Psoas muscle (tissue), 8 donors: ENCODE measurements around the gene ENPP5. TPM values are rescaled to one million over a fixed set of nuclear protein-coding genes. Genes with fewer than 3 reads are reported as not detected.

Experiments
- ATAC-seq, 4 donors: fragments of 200-7000 bp; cut with Tn5 transposase; one replicate each; pipeline ENCODE4 v1.9.1; 2020; ENCODE audit warnings: moderate library complexity in 3 of 4, mild to moderate bottlenecking in 2 of 4
- DNase-seq, 2 donors: peaks; one replicate each; pipeline ENCODE4 v3.0.0-alpha.2; 2020
- H3K27ac ChIP-seq: fragments of 200-600 bp; one replicate; pipeline ENCODE4 v1.8.0; 2022
- H3K27me3 ChIP-seq, 3 donors: fragments of 200-600 bp in 1 of 3; one replicate each; pipeline versions ENCODE4 v1.6.1 to v1.8.0; 2013 to 2022; ENCODE audit warnings: low read length in 2 of 3, mild to moderate bottlenecking in 2 of 3, moderate library complexity in 1 of 3; ENCODE audit not compliant: insufficient read depth in 3 of 3
- H3K36me3 ChIP-seq, 2 donors: fragments of 200-600 bp in 1 of 2; one replicate each; pipeline versions ENCODE4 v1.6.1 to v1.8.0; 2013 to 2022; ENCODE audit warnings: low read depth in 1 of 2, mild to moderate bottlenecking in 1 of 2, moderate library complexity in 1 of 2; ENCODE audit not compliant: insufficient read depth in 1 of 2
- H3K4me1 ChIP-seq: fragments of 200-600 bp; one replicate; pipeline ENCODE4 v1.8.0; 2022
- H3K4me3 ChIP-seq: fragments of 200-600 bp; one replicate; pipeline ENCODE4 v1.8.0; 2022; ENCODE audit warnings: mild to moderate bottlenecking
- H3K9me3 ChIP-seq: fragments of 200-600 bp; one replicate; pipeline ENCODE4 v1.8.0; 2022
- CTCF ChIP-seq: fragments of 200-600 bp; IDR thresholded peaks from one replicate; pipeline ENCODE4 v1.8.0; 2022; ENCODE audit warnings: antibody characterized with exemption
- WGBS, 3 donors: extraction: QIAGEN DNeasy Blood & Tissue Kit; methylation state at CpG; one replicate each; pipeline versions ENCODE4 v1.1.6 to v1.1.7; 2013; 5-methylcytosine and 5-hydroxymethylcytosine counted together
- intact Hi-C, 2 donors: fragments of 100-400 bp; cut with DNase I; formaldehyde crosslinking; loops; one replicate each; pipeline versions ENCODE4 v1.11.0 to v1.14.2; 2022
- long read RNA-seq, 2 donors: library from polyadenylated mRNA; unstranded; transcript quantifications; one replicate each; pipeline ENCODE4 v2.0.0, GENCODE V29; 2021
- polyA plus RNA-seq, 3 donors: library from polyadenylated mRNA; stranded (reverse); fragments of 200-250 nt; gene quantifications; one replicate each; pipeline ENCODE4 v1.2.3, GENCODE V29; 2013
- total RNA-seq, 4 donors: library from RNA; stranded (reverse); fragmentation: NEBNext Ultra II Directional in 2 of 4; extraction: Animal tissue kit (Norgen Biotek cat#: 25700) in 2 of 4; gene quantifications; one replicate each; pipeline versions ENCODE4 v1.2.1 to v1.2.4, GENCODE V29; 2021 to 2023
- donor health status: healthy with polysubstance abuse.
- donor health status: DM: no; HTN: no; CAD: no; lungs with moderate emphysema.
- donor health status: Bipolar disorder and iron deficiency.
- donor health status: healthy.
- donor health status: DM: yes; HTN: yes; CAD: no.
- donor health status: DM: no; HTN: no; CAD: no.
- donor health status: DM: no; HTN: no; CAD: no.
- donor health status: DM: yes; HTN: yes; CAD: no.

ENPP5 gene
- total RNA-seq (1 to 10 TPM; 3.2 to 7.1 (median 5.6) TPM), polyA plus RNA-seq (10 to 100 TPM in 1 of 3 donors, 1 to 10 TPM in 2; 1.8 to 26.8 (median 2.9) TPM)
- long read RNA-seq, donor 1, partial matches to known transcripts: 0 of 5 reads
- long read RNA-seq, donor 1, other reads (novel, unspliced or antisense): 2 of 5 reads
- long read RNA-seq, donor 2, transcript ENPP5-201 (4 exons, 2,544 nt): major isoform, 6 of 11 reads
- long read RNA-seq, donor 2, partial matches to known transcripts: 3 of 11 reads
- long read RNA-seq, donor 2, other reads (novel, unspliced or antisense): 1 of 11 reads

- Histone ChIP-seq H3K4me3 (peak within 1 kb of the TSS; percentile 82), H3K27me3 (no peaks in the 10 kb centered on the region), H3K36me3 (no peaks in the 10 kb centered on the region), H3K9me3 (no peaks in the 10 kb centered on the region), H3K4me1 (peaks cover 31% of the 10 kb centered on the region), H3K27ac (peak within 1 kb of the TSS; percentile 64)
- 1% methylated on average over 48 to 49 of the region's 49 CpGs for WGBS, 3 donors
- ATAC-seq (peak; percentile 92 to 97 (median 94)), DNase-seq (peak; percentile 76 to 91)
- intact Hi-C loops: no loop called here
- TF ChIP-seq CTCF: no peak
These were observed at the start of gene ENPP5 for GRCh38 chr6:46170357-46171289. ENPP5 (minus strand) TSS chr6:46170980; CDS start chr6:46168262, 2,718 bp downstream.

DNA sequence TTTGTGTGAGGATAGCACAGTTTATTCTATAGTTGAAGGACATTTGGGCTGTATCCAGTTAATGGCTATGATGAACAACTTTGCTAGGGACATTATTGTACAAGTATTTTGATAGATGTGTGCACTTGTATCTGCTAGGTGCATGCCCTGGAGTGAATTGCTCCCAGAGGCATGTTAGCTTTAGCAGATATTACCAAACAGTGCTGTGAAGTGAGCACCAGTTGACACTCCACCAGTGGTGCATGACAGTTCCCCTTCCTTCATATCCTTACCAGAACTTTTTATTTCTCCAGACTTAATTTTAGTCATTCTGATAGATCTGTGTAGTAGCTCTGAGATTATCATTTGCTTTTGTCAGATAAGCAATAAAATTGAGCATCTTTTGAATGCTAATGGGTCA lies 48.9 kb upstream of the ENPP5 start:
- DNase-seq (no peak), ATAC-seq (no peak)
- intact Hi-C loops: loop anchor here (2.0 to 10.0 kb wide), 5 partner anchors 189 to 408 kb away; partner anchors contain the start of gene RCAN2 (in 2 of the 2)
- H3K4me1 ChIP-seq: no peaks in the 10 kb centered on the region
- no peak overlapping the region for H3K27ac ChIP-seq
- no peak overlapping the region for H3K4me3 ChIP-seq
- H3K9me3 ChIP-seq: no peaks in the 10 kb centered on the region
- TF ChIP-seq CTCF: no peak
- no peaks in the 10 kb centered on the region for H3K27me3 ChIP-seq
- H3K36me3 ChIP-seq: no peaks in the 10 kb centered on the region

DNA sequence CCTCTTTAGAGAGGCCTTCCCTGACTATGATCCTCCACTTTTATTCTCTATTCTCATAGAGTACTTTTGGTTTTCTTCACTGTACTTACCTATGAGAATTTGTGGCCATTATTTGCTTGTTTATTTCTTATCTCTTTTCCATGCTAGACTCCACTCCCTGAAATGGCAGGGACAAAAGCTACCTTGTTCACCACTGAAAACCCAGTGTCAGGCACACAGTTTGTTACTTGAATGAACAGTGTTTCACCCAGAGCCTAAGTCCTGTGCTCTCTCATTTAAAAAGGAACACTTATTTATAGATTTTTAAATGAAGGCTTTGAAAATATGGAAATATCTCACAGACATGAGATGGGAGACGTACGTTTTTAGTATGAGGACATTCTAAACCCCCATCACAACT lies 47.7 kb upstream of the ENPP5 start:
- WGBS, 3 donors: 85 to 95% (median 91%) methylated on average over 2 of the region's 2 CpGs
- Histone ChIP-seq H3K27ac (no peak overlapping the region), H3K27me3 (no peaks in the 10 kb centered on the region), H3K9me3 (no peaks in the 10 kb centered on the region), H3K36me3 (no peaks in the 10 kb centered on the region), H3K4me3 (no peak overlapping the region), H3K4me1 (no peaks in the 10 kb centered on the region)
- no peak for TF ChIP-seq CTCF
- DNase-seq: no peak
- intact Hi-C loops: loop anchor here in 1 of 2 donors (10.0 kb wide), 1 partner anchor 406 kb away; no protein-coding TSS in a partner anchor
- ATAC-seq: no peak

GRCh38 chr6:46217671-46218131 lies 46.9 kb upstream of the ENPP5 start:
- Histone ChIP-seq H3K36me3 (no peaks in the 10 kb centered on the region), H3K4me1 (no peaks in the 10 kb centered on the region), H3K27ac (no peak overlapping the region), H3K27me3 (no peaks in the 10 kb centered on the region), H3K9me3 (no peaks in the 10 kb centered on the region), H3K4me3 (no peak overlapping the region)
- TF ChIP-seq CTCF: no peak
- WGBS, 3 donors: 36 to 64% (median 48%) methylated on average over 5 of the region's 5 CpGs
- peak in 3 of 4 donors; percentile 79 to 82 (median 81) for ATAC-seq
- DNase-seq: peak in 1 of 2 donors; percentile 64
- intact Hi-C loops: loop anchor here in 1 of 2 donors (10.0 kb wide), 1 partner anchor 407 kb away; no protein-coding TSS in a partner anchor
